GM23338 (cell line): ENCODE results near the gene SGCD. TPM values are rescaled to one million over a fixed set of nuclear protein-coding genes. Genes with fewer than 3 reads are reported as not detected.

ENCODE experiments used
- ATAC-seq: fragments of 200-7000 bp; cut with Tn5 transposase; 3 replicates; pipeline ENCODE4 v1.9.1; 2020
- DNase-seq: peaks from one replicate; pipeline ENCODE4 v3.0.0-alpha.2; 2015; ENCODE audit warnings: low spot score
- H2AFZ ChIP-seq: fragments of 200-600 bp; sonication (generic); 2 replicates; pipeline ENCODE4 v1.8.0; 2016; ENCODE audit warnings: antibody characterized with exemption, mild to moderate bottlenecking, moderate library complexity
- H3F3A ChIP-seq: fragments of 200-600 bp; sonication (generic); replicated peaks from 2 replicates; pipeline ENCODE4 v1.8.0; 2017; ENCODE audit warnings: antibody characterized with exemption, mixed run types, low read depth
- H3K27ac ChIP-seq: fragments of 200-600 bp; sonication (generic); 2 replicates; pipeline ENCODE4 v1.6.1; 2016; ENCODE audit warnings: low read depth
- H3K27me3 ChIP-seq: fragments of 200-600 bp; sonication (generic); 2 replicates; pipeline ENCODE4 v1.8.0; 2016; ENCODE audit warnings: mild to moderate bottlenecking, mixed run types, moderate library complexity; ENCODE audit not compliant: insufficient read depth
- H3K36me3 ChIP-seq: fragments of 200-600 bp; sonication (generic); 2 replicates; pipeline ENCODE4 v1.8.0; 2016; ENCODE audit warnings: mild to moderate bottlenecking; ENCODE audit not compliant: insufficient read depth
- H3K4me1 ChIP-seq: fragments of 200-600 bp; sonication (generic); 2 replicates; pipeline ENCODE4 v1.8.0; 2016; ENCODE audit warnings: mild to moderate bottlenecking, moderate library complexity; ENCODE audit not compliant: insufficient read depth
- H3K4me2 ChIP-seq: fragments of 200-600 bp; sonication (generic); 2 replicates; pipeline ENCODE4 v1.7.1; 2017; ENCODE audit warnings: mixed run types
- H3K4me3 ChIP-seq: fragments of 200-600 bp; sonication (generic); 2 replicates; pipeline ENCODE4 v1.6.1; 2016; ENCODE audit warnings: mixed run types
- H3K79me2 ChIP-seq: fragments of 200-600 bp; sonication (generic); replicated peaks from 2 replicates; pipeline ENCODE4 v1.8.0; 2017; ENCODE audit warnings: mild to moderate bottlenecking; ENCODE audit not compliant: insufficient read depth
- H3K9me2 ChIP-seq: fragments of 200-600 bp; sonication (generic); 2 replicates; pipeline ENCODE4 v1.8.0; 2017; ENCODE audit not compliant: insufficient read depth
- H4K20me1 ChIP-seq: fragments of 200-600 bp; sonication (generic); replicated peaks from 2 replicates; pipeline ENCODE4 v1.8.0; 2017; ENCODE audit warnings: mild to moderate bottlenecking; ENCODE audit not compliant: insufficient read depth
- H3K27ac Mint-ChIP-seq: 2 replicates; pipeline ENCODE4 v1.8.0; 2020; ENCODE audit warnings: inconsistent platforms, mild to moderate bottlenecking, moderate library complexity, mixed read lengths
- H3K27me3 Mint-ChIP-seq: 3 replicates; pipeline ENCODE4 v1.8.0; 2022; ENCODE audit warnings: low read depth, mild to moderate bottlenecking, moderate library complexity, mixed read lengths, inconsistent platforms; ENCODE audit not compliant: insufficient read depth, poor library complexity
- H3K36me3 Mint-ChIP-seq: 3 replicates; pipeline ENCODE4 v1.8.0; 2021; ENCODE audit warnings: low read depth, mild to moderate bottlenecking, inconsistent platforms, moderate library complexity, mixed read lengths
- H3K4me1 Mint-ChIP-seq: 3 replicates; pipeline ENCODE4 v1.8.0; 2020; ENCODE audit warnings: mild to moderate bottlenecking, inconsistent platforms, mixed read lengths
- H3K4me3 Mint-ChIP-seq: 3 replicates; pipeline ENCODE4 v1.8.0; 2021; ENCODE audit warnings: moderate library complexity, mild to moderate bottlenecking, inconsistent platforms, mixed read lengths
- H3K9me3 Mint-ChIP-seq: 3 replicates; pipeline ENCODE4 v1.8.0; 2020; ENCODE audit warnings: moderate library complexity, mild to moderate bottlenecking, inconsistent platforms, mixed read lengths
- CREB1 ChIP-seq: fragments of 250-450 bp; sonication (Bioruptor Pico); IDR thresholded peaks from 2 replicates; pipeline ENCODE4 v1.5.0; 2020; ENCODE audit warnings: low read depth, mild to moderate bottlenecking, moderate library complexity
- EZH2 ChIP-seq: fragments of 200-600 bp; sonication (generic); IDR thresholded peaks from one replicate; pipeline ENCODE4 v1.8.0; 2017; ENCODE audit warnings: antibody characterized with exemption, mild to moderate bottlenecking, low read depth; ENCODE audit not compliant: unreplicated experiment
- EZH2phosphoT487 ChIP-seq: fragments of 200-600 bp; sonication (generic); IDR thresholded peaks from one replicate; pipeline ENCODE4 v1.8.1; 2018; ENCODE audit warnings: antibody characterized with exemption; ENCODE audit not compliant: unreplicated experiment
- JUNB ChIP-seq: IDR thresholded peaks from one replicate; pipeline ENCODE4 v1.6.1; 2016; ENCODE audit warnings: antibody characterized with exemption; ENCODE audit not compliant: unreplicated experiment
- POLR2AphosphoS5 ChIP-seq: IDR thresholded peaks from 2 replicates; pipeline ENCODE4 v1.6.1; 2016; ENCODE audit warnings: antibody characterized with exemption, low read depth
- STAT1 ChIP-seq: IDR thresholded peaks from one replicate; pipeline ENCODE4 v1.6.1; 2016; ENCODE audit warnings: antibody characterized with exemption; ENCODE audit not compliant: unreplicated experiment
- ZNF114 ChIP-seq: fragments of 250-450 bp; sonication (Bioruptor Pico); IDR thresholded peaks from 2 replicates; pipeline ENCODE4 v1.5.0; 2020; ENCODE audit warnings: mild to moderate bottlenecking, moderate library complexity
- ZNF331 ChIP-seq: fragments of 250-450 bp; sonication (Bioruptor Pico); IDR thresholded peaks from 2 replicates; pipeline ENCODE4 v1.5.0; 2020; ENCODE audit warnings: low read depth, mild to moderate bottlenecking, moderate library complexity
- polyA plus RNA-seq: library from polyadenylated mRNA; unstranded; fragments of >200 nt; fragmentation: Nextera tagmentation; extraction: Ambion mirVana; gene quantifications from 2 replicates; pipeline ENCODE4 v1.2.1, GENCODE V29; 2016
- total RNA-seq: library from RNA; depleted of rRNA; stranded (reverse); fragments of >200 nt; shearing (Covaris generic); gene quantifications from 2 replicates; pipeline ENCODE4 v1.2.3, GENCODE V29; 2014
- TF ChIP-seq, protein P1 (sequence below): IDR thresholded peaks from one replicate; pipeline ENCODE4 v1.6.1; 2018; ENCODE audit warnings: antibody characterized with exemption; ENCODE audit not compliant: unreplicated experiment
- TF ChIP-seq, protein P2 (sequence below): IDR thresholded peaks from 2 replicates; pipeline ENCODE4 v1.6.1; 2016; ENCODE audit warnings: antibody characterized with exemption
- TF ChIP-seq, protein P3 (sequence below), 2 experiments: fragments of 200-600 bp in 1 of 2; sonication (generic) in 1 of 2; conservative IDR thresholded peaks; 2 replicates each; pipeline versions ENCODE4 v1.5.1 to v1.6.1; 2016 to 2017; ENCODE audit warnings: antibody characterized with exemption in 2 of 2, low read depth in 2 of 2, mild to moderate bottlenecking in 2 of 2, moderate library complexity in 1 of 2

The SGCD gene
- total and polyA plus RNA-seq, 2 experiments from 2014 or later = 0.03 to 0.05 TPM

DNA sequence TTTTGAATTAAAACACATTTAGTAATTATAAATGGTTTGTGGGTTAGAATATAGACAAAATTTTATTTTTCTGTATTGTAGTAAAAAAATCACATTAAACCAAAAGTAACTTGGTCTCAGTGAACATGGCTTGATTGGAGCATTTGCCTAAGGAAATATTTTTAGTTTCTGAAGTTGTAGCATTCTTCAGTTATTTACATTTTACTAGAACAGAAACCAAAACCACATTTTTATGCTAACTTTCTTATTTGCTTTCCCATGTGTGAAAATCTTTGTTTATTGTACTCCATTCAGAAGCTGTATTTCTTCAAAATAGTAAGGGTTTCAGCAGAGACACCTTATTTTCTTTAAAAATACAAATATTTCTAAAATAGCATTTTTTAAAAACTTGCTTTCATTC is 129.9 kb downstream of the SGCD start:
- TF ChIP-seq ZNF114 (CRISPR knock-in tag) = no peak
- no peak for TF ChIP-seq CREB1 (CRISPR knock-in tag)
- TF ChIP-seq, protein P1, sequence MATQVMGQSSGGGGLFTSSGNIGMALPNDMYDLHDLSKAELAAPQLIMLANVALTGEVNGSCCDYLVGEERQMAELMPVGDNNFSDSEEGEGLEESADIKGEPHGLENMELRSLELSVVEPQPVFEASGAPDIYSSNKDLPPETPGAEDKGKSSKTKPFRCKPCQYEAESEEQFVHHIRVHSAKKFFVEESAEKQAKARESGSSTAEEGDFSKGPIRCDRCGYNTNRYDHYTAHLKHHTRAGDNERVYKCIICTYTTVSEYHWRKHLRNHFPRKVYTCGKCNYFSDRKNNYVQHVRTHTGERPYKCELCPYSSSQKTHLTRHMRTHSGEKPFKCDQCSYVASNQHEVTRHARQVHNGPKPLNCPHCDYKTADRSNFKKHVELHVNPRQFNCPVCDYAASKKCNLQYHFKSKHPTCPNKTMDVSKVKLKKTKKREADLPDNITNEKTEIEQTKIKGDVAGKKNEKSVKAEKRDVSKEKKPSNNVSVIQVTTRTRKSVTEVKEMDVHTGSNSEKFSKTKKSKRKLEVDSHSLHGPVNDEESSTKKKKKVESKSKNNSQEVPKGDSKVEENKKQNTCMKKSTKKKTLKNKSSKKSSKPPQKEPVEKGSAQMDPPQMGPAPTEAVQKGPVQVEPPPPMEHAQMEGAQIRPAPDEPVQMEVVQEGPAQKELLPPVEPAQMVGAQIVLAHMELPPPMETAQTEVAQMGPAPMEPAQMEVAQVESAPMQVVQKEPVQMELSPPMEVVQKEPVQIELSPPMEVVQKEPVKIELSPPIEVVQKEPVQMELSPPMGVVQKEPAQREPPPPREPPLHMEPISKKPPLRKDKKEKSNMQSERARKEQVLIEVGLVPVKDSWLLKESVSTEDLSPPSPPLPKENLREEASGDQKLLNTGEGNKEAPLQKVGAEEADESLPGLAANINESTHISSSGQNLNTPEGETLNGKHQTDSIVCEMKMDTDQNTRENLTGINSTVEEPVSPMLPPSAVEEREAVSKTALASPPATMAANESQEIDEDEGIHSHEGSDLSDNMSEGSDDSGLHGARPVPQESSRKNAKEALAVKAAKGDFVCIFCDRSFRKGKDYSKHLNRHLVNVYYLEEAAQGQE = no peak
- no peak for TF ChIP-seq EZH2phosphoT487
- TF ChIP-seq EZH2 = no peak
- TF ChIP-seq ZNF331 (CRISPR knock-in tag) = no peak
- TF ChIP-seq, protein P2, sequence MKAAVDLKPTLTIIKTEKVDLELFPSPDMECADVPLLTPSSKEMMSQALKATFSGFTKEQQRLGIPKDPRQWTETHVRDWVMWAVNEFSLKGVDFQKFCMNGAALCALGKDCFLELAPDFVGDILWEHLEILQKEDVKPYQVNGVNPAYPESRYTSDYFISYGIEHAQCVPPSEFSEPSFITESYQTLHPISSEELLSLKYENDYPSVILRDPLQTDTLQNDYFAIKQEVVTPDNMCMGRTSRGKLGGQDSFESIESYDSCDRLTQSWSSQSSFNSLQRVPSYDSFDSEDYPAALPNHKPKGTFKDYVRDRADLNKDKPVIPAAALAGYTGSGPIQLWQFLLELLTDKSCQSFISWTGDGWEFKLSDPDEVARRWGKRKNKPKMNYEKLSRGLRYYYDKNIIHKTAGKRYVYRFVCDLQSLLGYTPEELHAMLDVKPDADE = no peak
- H3K27me3 ChIP-seq = no peaks in the 10 kb centered on the region
- Mint-ChIP-seq H3K4me3 (no peak overlapping the region), H3K4me1 (peaks cover 9% of the 10 kb centered on the region; the same call in 2 of the 3 replicates), H3K36me3 (no peaks in the 10 kb centered on the region), H3K27me3 (no peaks in the 10 kb centered on the region), H3K9me3 (no peaks in the 10 kb centered on the region), H3K27ac (no peak overlapping the region)
- H3K27ac ChIP-seq = no peak overlapping the region
- H3K4me1 ChIP-seq = peaks cover 3% of the 10 kb centered on the region; the same call in 1 of the 2 replicates
- ATAC-seq (no peak), DNase-seq (no peak)
- no peak overlapping the region for H3K4me2 ChIP-seq
- H3K36me3 ChIP-seq = no peaks in the 10 kb centered on the region
- H3K9me2 ChIP-seq = no peaks in the 10 kb centered on the region
- H2AFZ ChIP-seq = no peak overlapping the region
- no peaks in the 10 kb centered on the region for H3F3A ChIP-seq
- H3K79me2 ChIP-seq = no peaks in the 10 kb centered on the region
- no peaks in the 10 kb centered on the region for H4K20me1 ChIP-seq
- no peak overlapping the region for H3K4me3 ChIP-seq

DNA sequence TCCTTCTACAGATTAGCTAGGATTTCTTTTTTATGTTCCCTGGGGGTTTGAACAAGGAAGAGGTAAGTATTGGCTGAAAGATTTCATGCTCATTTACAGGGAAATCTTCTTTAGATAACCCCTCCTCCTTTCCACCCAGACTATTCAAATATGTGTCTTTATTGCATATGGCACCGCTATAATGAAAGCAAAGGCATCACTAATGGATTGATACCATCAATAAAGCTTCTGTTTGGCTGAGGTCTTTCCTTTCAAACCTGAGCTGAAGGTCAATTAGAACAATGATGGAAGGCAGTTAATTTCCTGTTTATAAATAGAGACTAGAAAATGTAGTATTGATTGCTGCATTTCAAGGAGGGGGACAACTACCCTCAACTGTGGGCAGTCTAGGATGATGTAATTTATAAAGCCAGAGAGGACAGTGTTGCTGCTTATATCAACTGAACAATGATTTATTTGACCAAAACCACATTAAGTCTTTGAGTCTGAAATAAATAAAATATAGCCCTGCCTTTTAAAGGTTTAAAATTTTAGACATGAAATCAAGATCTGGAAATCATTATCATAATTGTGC is 132.9 kb downstream of the SGCD start:
- no peak overlapping the region for H3K4me3 Mint-ChIP-seq
- no peak overlapping the region for H3K27ac ChIP-seq
- H3K4me1 ChIP-seq = peaks cover 3% of the 10 kb centered on the region; the same call in 1 of the 2 replicates
- H3K27me3 ChIP-seq = no peaks in the 10 kb centered on the region
- no peak overlapping the region for H2AFZ ChIP-seq
- no peaks in the 10 kb centered on the region for H4K20me1 ChIP-seq
- H3K27ac Mint-ChIP-seq = no peak overlapping the region
- no peaks in the 10 kb centered on the region for H3K27me3 Mint-ChIP-seq
- H3K4me2 ChIP-seq = no peak overlapping the region
- no peak for ATAC-seq
- no peaks in the 10 kb centered on the region for H3F3A ChIP-seq
- H3K4me3 ChIP-seq = no peak overlapping the region
- H3K36me3 ChIP-seq = no peaks in the 10 kb centered on the region
- H3K9me2 ChIP-seq = no peaks in the 10 kb centered on the region
- H3K36me3 Mint-ChIP-seq = no peaks in the 10 kb centered on the region
- no peaks in the 10 kb centered on the region for H3K9me3 Mint-ChIP-seq
- no peaks in the 10 kb centered on the region for H3K79me2 ChIP-seq
- H3K4me1 Mint-ChIP-seq = peaks cover 9% of the 10 kb centered on the region; the same call in 2 of the 3 replicates
- DNase-seq = no peak
- TF ChIP-seq JUNB (no peak), EZH2 (no peak), ZNF331 (CRISPR knock-in tag) (no peak), EZH2phosphoT487 (no peak), CREB1 (CRISPR knock-in tag) (no peak), STAT1 (no peak), POLR2AphosphoS5 (no peak)
- TF ChIP-seq, protein P3, sequence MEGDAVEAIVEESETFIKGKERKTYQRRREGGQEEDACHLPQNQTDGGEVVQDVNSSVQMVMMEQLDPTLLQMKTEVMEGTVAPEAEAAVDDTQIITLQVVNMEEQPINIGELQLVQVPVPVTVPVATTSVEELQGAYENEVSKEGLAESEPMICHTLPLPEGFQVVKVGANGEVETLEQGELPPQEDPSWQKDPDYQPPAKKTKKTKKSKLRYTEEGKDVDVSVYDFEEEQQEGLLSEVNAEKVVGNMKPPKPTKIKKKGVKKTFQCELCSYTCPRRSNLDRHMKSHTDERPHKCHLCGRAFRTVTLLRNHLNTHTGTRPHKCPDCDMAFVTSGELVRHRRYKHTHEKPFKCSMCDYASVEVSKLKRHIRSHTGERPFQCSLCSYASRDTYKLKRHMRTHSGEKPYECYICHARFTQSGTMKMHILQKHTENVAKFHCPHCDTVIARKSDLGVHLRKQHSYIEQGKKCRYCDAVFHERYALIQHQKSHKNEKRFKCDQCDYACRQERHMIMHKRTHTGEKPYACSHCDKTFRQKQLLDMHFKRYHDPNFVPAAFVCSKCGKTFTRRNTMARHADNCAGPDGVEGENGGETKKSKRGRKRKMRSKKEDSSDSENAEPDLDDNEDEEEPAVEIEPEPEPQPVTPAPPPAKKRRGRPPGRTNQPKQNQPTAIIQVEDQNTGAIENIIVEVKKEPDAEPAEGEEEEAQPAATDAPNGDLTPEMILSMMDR (conservative IDR thresholded peaks at IDR 0.05; ENCODE audit: low read depth in 2 of 2) = no peak
- TF ChIP-seq, protein P1 = no peak
- TF ChIP-seq, protein P2 = no peak
